Measurements from ENCODE around the gene NFKBIB.

DNA sequence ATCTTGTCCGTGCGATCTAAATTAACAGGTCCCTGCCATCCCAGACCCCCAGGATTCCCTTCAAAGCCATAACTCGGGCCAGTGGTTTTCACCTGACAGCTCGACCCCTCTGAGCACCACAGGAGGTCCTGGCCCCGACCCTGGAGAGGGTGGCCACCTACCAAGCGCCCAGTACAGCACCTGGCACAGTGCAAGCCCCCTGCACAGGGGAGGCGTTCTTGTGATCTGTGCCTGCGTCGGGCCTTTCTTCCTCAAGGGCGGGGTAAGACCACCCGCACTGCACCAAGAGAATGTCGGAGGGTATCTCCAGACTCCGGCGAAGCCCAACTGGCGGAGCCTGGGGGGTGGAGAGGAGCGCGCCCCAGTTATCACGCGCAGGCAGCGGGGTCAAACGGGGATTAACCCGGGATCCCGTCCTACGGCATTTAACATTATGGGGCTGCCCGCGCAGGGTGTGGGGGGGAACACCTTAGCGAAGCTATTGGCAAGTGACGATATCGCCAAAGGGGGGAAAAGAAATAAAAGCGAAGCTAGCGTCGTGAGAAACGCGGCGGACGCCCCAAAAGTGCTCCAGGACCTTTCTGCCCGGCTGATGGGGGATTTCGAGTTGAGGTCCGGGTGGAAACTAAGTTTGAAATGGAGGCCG is 48.7 kb upstream of the NFKBIB start:
- TF ChIP-seq, protein P1, sequence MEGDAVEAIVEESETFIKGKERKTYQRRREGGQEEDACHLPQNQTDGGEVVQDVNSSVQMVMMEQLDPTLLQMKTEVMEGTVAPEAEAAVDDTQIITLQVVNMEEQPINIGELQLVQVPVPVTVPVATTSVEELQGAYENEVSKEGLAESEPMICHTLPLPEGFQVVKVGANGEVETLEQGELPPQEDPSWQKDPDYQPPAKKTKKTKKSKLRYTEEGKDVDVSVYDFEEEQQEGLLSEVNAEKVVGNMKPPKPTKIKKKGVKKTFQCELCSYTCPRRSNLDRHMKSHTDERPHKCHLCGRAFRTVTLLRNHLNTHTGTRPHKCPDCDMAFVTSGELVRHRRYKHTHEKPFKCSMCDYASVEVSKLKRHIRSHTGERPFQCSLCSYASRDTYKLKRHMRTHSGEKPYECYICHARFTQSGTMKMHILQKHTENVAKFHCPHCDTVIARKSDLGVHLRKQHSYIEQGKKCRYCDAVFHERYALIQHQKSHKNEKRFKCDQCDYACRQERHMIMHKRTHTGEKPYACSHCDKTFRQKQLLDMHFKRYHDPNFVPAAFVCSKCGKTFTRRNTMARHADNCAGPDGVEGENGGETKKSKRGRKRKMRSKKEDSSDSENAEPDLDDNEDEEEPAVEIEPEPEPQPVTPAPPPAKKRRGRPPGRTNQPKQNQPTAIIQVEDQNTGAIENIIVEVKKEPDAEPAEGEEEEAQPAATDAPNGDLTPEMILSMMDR (IDR thresholded peaks at IDR 0.05), result no peak
- TF ChIP-seq POLR2A (IDR thresholded peaks at IDR 0.05; ENCODE audit: low read length) (peak; percentile 41), HOXA7 (CRISPR knock-in tag; IDR thresholded peaks at IDR 0.05) (no peak), RCOR1 (IDR thresholded peaks at IDR 0.05; ENCODE audit: low read depth, low read length) (no peak), EP300 (IDR thresholded peaks at IDR 0.05) (no peak)
- TF ChIP-seq, protein P2, sequence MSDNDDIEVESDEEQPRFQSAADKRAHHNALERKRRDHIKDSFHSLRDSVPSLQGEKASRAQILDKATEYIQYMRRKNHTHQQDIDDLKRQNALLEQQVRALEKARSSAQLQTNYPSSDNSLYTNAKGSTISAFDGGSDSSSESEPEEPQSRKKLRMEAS (IDR thresholded peaks at IDR 0.05), result no peak

Data from A549 (cell line).